Nephron (organoid): ENCODE data around the gene ARHGDIA.

Experiments
- H3K27ac Mint-ChIP-seq, 3 experiments: 2 replicates each; pipeline ENCODE4 v1.8.0; 2020; ENCODE audit warnings: mixed read lengths in 3 of 3, mild to moderate bottlenecking in 2 of 3, moderate library complexity in 1 of 3
- H3K27me3 Mint-ChIP-seq: 2 replicates; pipeline ENCODE4 v1.8.0; 2021; ENCODE audit warnings: low read depth, mild to moderate bottlenecking, moderate library complexity, mixed read lengths
- H3K36me3 Mint-ChIP-seq: 2 replicates; pipeline ENCODE4 v1.8.0; 2020; ENCODE audit warnings: low read depth, mixed read lengths
- H3K4me1 Mint-ChIP-seq: 2 replicates; pipeline ENCODE4 v1.8.0; 2020; ENCODE audit warnings: mixed read lengths
- H3K4me3 Mint-ChIP-seq, 3 experiments: 2 replicates each; pipeline ENCODE4 v1.8.0; 2020; ENCODE audit warnings: mild to moderate bottlenecking in 3 of 3, mixed read lengths in 3 of 3, moderate library complexity in 2 of 3
- H3K9me3 Mint-ChIP-seq: 2 replicates; pipeline ENCODE4 v1.8.0; 2020; ENCODE audit warnings: mixed read lengths
- TF ChIP-seq, protein P1 (sequence below), 3 experiments: fragments of 200-600 bp; sonication (generic); IDR thresholded peaks; one replicate each; pipeline ENCODE4 v1.5.0; 2021; ENCODE audit warnings: antibody characterized with exemption in 3 of 3; ENCODE audit not compliant: unreplicated experiment in 3 of 3

Gene ARHGDIA

DNA sequence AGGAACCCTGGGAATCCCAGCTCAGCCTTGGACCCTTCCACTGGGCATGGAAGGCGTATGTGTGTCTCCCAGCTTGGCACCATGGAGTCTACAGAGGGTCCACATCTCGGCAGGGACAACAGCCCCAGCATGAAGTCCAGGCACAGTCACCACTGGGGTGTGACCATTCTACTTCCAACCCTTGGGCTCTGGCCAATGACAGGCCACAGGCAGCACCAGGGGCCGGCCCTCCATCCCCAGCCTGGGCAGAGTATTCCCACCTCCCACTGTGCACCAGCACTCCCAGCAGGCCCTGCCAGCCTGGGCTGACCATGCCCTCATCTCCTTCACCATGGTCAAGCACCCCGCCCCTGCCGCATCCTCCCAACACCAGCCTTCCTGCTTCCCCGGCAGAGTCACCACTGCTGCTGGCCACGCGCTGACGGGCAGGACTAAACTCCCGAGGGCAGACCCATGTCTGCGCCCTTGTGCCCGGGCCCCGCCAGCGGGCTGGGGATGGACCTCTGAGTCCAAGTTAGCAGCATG, 26.7 kb downstream of the ARHGDIA start:
- H3K27me3 Mint-ChIP-seq = no peaks in the 10 kb centered on the region
- TF ChIP-seq, protein P1, sequence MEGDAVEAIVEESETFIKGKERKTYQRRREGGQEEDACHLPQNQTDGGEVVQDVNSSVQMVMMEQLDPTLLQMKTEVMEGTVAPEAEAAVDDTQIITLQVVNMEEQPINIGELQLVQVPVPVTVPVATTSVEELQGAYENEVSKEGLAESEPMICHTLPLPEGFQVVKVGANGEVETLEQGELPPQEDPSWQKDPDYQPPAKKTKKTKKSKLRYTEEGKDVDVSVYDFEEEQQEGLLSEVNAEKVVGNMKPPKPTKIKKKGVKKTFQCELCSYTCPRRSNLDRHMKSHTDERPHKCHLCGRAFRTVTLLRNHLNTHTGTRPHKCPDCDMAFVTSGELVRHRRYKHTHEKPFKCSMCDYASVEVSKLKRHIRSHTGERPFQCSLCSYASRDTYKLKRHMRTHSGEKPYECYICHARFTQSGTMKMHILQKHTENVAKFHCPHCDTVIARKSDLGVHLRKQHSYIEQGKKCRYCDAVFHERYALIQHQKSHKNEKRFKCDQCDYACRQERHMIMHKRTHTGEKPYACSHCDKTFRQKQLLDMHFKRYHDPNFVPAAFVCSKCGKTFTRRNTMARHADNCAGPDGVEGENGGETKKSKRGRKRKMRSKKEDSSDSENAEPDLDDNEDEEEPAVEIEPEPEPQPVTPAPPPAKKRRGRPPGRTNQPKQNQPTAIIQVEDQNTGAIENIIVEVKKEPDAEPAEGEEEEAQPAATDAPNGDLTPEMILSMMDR (IDR thresholded peaks at IDR 0.05; ENCODE audit: unreplicated experiment in 3 of 3) = no peak
- H3K9me3 Mint-ChIP-seq = no peaks in the 10 kb centered on the region
- H3K4me1 Mint-ChIP-seq = no peaks in the 10 kb centered on the region
- no peak overlapping the region for H3K4me3 Mint-ChIP-seq
- no peak overlapping the region for H3K27ac Mint-ChIP-seq
- peaks cover 24% of the 10 kb centered on the region for H3K36me3 Mint-ChIP-seq

DNA sequence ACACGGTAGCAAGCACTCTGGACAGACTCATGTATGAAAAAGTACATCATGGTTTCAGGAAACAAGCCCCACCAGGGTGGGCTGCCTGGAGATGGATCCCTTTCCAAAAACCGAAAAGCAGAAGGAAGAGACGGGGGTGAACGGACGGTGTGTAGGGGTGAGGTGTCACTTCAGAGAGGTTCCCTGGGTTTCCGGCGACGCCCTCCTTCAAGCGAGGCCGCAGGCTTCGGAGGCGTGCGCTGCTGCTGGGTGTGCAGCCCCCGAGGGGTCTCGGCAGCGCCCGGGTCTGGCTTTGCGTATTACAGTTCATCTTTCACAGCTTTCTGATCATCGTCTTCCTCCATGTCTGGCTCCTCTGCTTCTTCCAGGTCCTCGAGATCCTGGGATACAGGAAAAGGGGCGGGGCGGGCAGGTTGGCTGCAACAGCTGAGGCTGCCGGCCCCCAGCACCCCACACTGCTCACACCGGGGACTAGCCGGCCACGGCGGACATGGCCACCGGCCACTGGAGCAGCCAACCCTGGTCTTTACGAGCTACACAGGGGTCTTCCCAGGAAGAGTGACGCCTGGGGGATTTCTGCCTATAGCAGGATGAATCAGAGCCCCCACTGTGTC, 27.3 kb downstream of the ARHGDIA start:
- Mint-ChIP-seq H3K4me1 (no peaks in the 10 kb centered on the region), H3K9me3 (no peaks in the 10 kb centered on the region), H3K27ac (no peak overlapping the region), H3K4me3 (no peak overlapping the region), H3K27me3 (no peaks in the 10 kb centered on the region), H3K36me3 (peaks cover 24% of the 10 kb centered on the region)
- TF ChIP-seq, protein P1 (IDR thresholded peaks at IDR 0.05; ENCODE audit: unreplicated experiment in 3 of 3) = no peak

DNA sequence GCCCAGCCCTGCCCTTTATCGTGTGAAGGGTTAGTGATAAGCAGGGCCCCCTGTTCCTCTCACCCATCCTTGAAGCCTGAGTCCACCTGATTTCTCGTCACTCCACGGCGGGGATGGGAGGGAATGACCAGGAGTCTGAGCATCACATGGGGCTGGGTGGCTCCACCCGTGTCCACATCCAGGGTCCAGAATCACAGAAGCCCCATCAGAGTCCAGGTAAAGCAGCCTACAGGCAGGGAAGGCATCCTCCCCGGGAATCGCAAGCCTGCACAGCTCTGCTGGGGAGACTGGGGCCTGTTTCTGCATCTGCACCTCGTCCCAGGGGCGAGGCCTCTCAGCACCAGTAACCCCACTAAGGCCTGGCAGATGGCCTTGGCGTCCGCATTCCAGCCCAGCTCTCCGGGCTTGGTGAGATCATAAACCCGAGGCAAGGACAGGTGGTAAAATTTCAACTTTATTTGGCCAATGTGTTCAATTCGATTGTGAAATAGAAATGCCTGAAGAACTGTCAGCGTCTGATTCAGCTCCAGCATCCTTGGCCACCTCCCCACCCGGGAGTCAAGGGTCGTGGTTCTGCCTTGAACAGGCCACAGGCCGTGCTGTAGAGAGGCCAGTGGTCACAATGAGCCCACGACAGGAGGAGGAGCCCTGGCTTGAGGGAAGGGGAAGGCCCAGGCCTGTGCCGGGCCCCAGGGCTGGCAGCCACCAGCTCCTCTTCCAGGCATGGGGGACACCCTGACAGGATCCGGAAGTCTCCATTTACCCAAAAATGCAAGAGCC, 28.2 kb downstream of the ARHGDIA start:
- Mint-ChIP-seq H3K36me3 (peaks cover 21% of the 10 kb centered on the region), H3K27ac (no peak overlapping the region), H3K4me1 (no peaks in the 10 kb centered on the region), H3K9me3 (no peaks in the 10 kb centered on the region), H3K4me3 (no peak overlapping the region), H3K27me3 (no peaks in the 10 kb centered on the region)
- TF ChIP-seq, protein P1 (IDR thresholded peaks at IDR 0.05; ENCODE audit: unreplicated experiment in 3 of 3) = no peak

DNA sequence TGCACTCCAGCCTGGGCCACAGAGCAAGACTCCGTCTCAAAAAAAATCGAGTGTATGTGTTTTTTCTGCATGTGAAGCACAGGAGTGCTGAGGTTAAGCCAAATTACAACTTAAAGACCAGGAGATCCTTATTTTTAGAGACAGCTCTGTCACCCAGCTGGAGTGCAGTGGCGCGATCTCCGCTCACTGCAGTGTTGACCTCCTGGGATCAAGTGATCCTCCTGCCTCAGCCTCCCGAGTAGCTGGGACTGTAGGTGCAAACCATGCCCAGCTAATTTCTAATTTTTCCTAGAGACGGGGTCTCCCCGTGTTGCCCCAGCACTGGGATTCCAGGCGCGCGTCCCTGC, 28.8 kb downstream of the ARHGDIA start:
- Mint-ChIP-seq H3K4me1 (no peaks in the 10 kb centered on the region), H3K27me3 (no peaks in the 10 kb centered on the region), H3K9me3 (no peaks in the 10 kb centered on the region), H3K4me3 (no peak overlapping the region), H3K27ac (no peak overlapping the region), H3K36me3 (peaks cover 20% of the 10 kb centered on the region)
- TF ChIP-seq, protein P1 (IDR thresholded peaks at IDR 0.05; ENCODE audit: unreplicated experiment in 3 of 3) = no peak

DNA sequence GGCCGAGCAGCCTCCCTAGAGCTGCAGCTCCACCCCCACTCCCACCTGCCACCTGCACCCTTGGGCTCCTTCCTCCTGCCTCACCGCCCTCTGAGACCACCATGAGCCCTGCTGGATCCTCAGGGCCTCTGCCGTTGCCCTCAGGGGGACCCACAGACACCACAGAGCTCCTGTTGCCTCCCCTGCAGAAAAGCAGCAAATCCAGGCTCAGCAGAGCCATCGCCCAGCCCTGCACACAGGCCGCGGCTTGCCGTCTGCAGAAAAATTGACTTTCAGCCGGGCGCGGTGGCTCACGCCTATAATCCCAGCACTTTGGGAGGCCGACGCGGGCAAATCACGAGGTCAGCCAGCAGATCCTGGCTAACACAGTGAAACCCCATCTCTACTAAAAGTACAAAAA, 29.3 kb downstream of the ARHGDIA start:
- H3K9me3 Mint-ChIP-seq = no peaks in the 10 kb centered on the region
- H3K4me3 Mint-ChIP-seq = no peak overlapping the region
- no peaks in the 10 kb centered on the region for H3K27me3 Mint-ChIP-seq
- H3K27ac Mint-ChIP-seq = no peak overlapping the region
- TF ChIP-seq, protein P1 (IDR thresholded peaks at IDR 0.05; ENCODE audit: unreplicated experiment in 3 of 3) = no peak
- no peaks in the 10 kb centered on the region for H3K4me1 Mint-ChIP-seq
- H3K36me3 Mint-ChIP-seq = peaks cover 18% of the 10 kb centered on the region
